ENCODE measurements around the gene DTNA.

The DTNA gene

DNA sequence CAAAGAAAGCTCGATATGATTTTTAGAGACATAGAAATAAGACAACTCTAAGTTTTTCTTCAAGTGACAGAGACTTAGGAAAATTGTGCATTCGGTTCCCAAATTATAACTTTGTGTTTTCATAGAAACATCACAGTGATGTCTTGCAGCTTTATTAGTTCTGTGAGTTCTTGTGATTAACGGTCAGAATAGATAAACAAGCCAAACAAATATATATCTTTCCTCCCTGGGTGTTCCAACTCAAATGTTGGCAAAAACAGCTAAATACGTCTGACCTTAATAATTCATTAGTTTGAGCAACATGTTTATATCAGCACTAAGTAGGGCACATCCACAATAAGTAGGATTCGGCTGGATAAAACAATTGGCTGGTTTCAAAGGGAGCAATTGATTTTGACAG, 47.6 kb downstream of the DTNA start:
- H3K79me1 ChIP-seq (replicated peaks; ENCODE audit: low read length, poor library complexity, severe bottlenecking): no peaks in the 10 kb centered on the region
- H2AFZ ChIP-seq (ENCODE audit: low read depth, low read length): no peak overlapping the region
- no peak overlapping the region for H3K4me2 ChIP-seq (ENCODE audit: low read length, poor library complexity, severe bottlenecking)
- H2AK5ac ChIP-seq (ENCODE audit: low read length, severe bottlenecking): no peak overlapping the region
- no peak overlapping the region for H2BK15ac ChIP-seq (ENCODE audit: low read depth, poor library complexity, severe bottlenecking)
- H3K9ac ChIP-seq (ENCODE audit: low read length): no peak overlapping the region
- H3K4me1 ChIP-seq (ENCODE audit: control insufficient read depth, insufficient read depth, low read depth, low read length): no peaks in the 10 kb centered on the region
- H3K4me3 ChIP-seq (ENCODE audit: insufficient read depth in 1 of 2, low read depth in 1 of 2, low read length in 2 of 2): no peak overlapping the region
- H3K9me3 ChIP-seq (ENCODE audit: control insufficient read depth, low read length): no peaks in the 10 kb centered on the region
- no peak overlapping the region for H3K14ac ChIP-seq (ENCODE audit: low read length in 2 of 2)
- no peak overlapping the region for H2BK120ac ChIP-seq (ENCODE audit: low read depth, low read length)
- H2BK12ac ChIP-seq (ENCODE audit: low read length in 2 of 2): no peak overlapping the region
- no peak overlapping the region for H4K8ac ChIP-seq (ENCODE audit: low read length)
- no peak for DNase-seq
- 81% methylated on average over 1 of the region's 5 CpGs for WGBS
- no peaks in the 10 kb centered on the region for H3K27me3 ChIP-seq (ENCODE audit: control insufficient read depth in 1 of 2, insufficient read depth in 1 of 2, low read length in 2 of 2)
- no peak overlapping the region for H4K91ac ChIP-seq (ENCODE audit: low read length)
- H2BK5ac ChIP-seq (ENCODE audit: low read depth, low read length, poor library complexity, severe bottlenecking): no peak overlapping the region
- peaks cover 0 to 55% of the 10 kb centered on the region in 2 experiments for H3K36me3 ChIP-seq (ENCODE audit: control insufficient read depth in 1 of 2, insufficient read depth in 2 of 2, low read depth in 1 of 2, low read length in 2 of 2)
- H3K27ac ChIP-seq (ENCODE audit: low read length, poor library complexity, severe bottlenecking): no peak overlapping the region
- no peak overlapping the region for H3K18ac ChIP-seq (ENCODE audit: low read depth in 1 of 2, low read length in 2 of 2)
- H3K23ac ChIP-seq (ENCODE audit: low read length in 2 of 2): no peak overlapping the region
- H3K4ac ChIP-seq (ENCODE audit: low read depth in 1 of 2, low read length in 2 of 2): no peak overlapping the region

GRCh38 chr18:34758378-34758948, 48.4 kb downstream of the DTNA start:
- H3K14ac ChIP-seq (ENCODE audit: low read length in 2 of 2): no peak overlapping the region
- H2BK5ac ChIP-seq (ENCODE audit: low read depth, low read length, poor library complexity, severe bottlenecking): no peak overlapping the region
- H3K27ac ChIP-seq (ENCODE audit: low read length, poor library complexity, severe bottlenecking): no peak overlapping the region

GRCh38 chr18:34760444-34760843, 50.3 kb downstream of the DTNA start:
- Histone ChIP-seq H2BK120ac (ENCODE audit: low read depth, low read length) (no peak overlapping the region), H3K36me3 (ENCODE audit: control insufficient read depth in 1 of 2, insufficient read depth in 2 of 2, low read depth in 1 of 2, low read length in 2 of 2) (peaks cover 0 to 66% of the 10 kb centered on the region in 2 experiments), H3K18ac (ENCODE audit: low read depth in 1 of 2, low read length in 2 of 2) (no peak overlapping the region), H3K4me2 (ENCODE audit: low read length, poor library complexity, severe bottlenecking) (no peak overlapping the region), H3K23ac (ENCODE audit: low read length in 2 of 2) (no peak overlapping the region), H3K4me3 (ENCODE audit: insufficient read depth in 1 of 2, low read depth in 1 of 2, low read length in 2 of 2) (no peak overlapping the region), H2BK5ac (ENCODE audit: low read depth, low read length, poor library complexity, severe bottlenecking) (no peak overlapping the region), H3K4me1 (ENCODE audit: control insufficient read depth, insufficient read depth, low read depth, low read length) (no peaks in the 10 kb centered on the region), H3K14ac (ENCODE audit: low read length in 2 of 2) (no peak overlapping the region), H3K27me3 (ENCODE audit: control insufficient read depth in 1 of 2, insufficient read depth in 1 of 2, low read length in 2 of 2) (no peaks in the 10 kb centered on the region), H3K9me3 (ENCODE audit: control insufficient read depth, low read length) (no peaks in the 10 kb centered on the region), H2AFZ (ENCODE audit: low read depth, low read length) (no peak overlapping the region), H4K8ac (ENCODE audit: low read length) (peak overlapping the region; percentile 12), H2BK12ac (ENCODE audit: low read length in 2 of 2) (no peak overlapping the region), H4K91ac (ENCODE audit: low read length) (no peak overlapping the region), H3K27ac (ENCODE audit: low read length, poor library complexity, severe bottlenecking) (no peak overlapping the region), H3K4ac (ENCODE audit: low read depth in 1 of 2, low read length in 2 of 2) (no peak overlapping the region), H2AK5ac (ENCODE audit: low read length, severe bottlenecking) (no peak overlapping the region), H3K9ac (ENCODE audit: low read length) (no peak overlapping the region), H2BK15ac (ENCODE audit: low read depth, poor library complexity, severe bottlenecking) (no peak overlapping the region), H3K79me1 (replicated peaks; ENCODE audit: low read length, poor library complexity, severe bottlenecking) (no peaks in the 10 kb centered on the region)
- WGBS: 98% methylated on average over 3 of the region's 4 CpGs
- DNase-seq: no peak

More at GRCh38 chr18:34758378-34758948, 48.4 kb downstream of the DTNA start:
- Histone ChIP-seq H3K36me3 (ENCODE audit: control insufficient read depth in 1 of 2, insufficient read depth in 2 of 2, low read depth in 1 of 2, low read length in 2 of 2) (peaks cover 0 to 63% of the 10 kb centered on the region in 2 experiments), H3K18ac (ENCODE audit: low read depth in 1 of 2, low read length in 2 of 2) (no peak overlapping the region), H3K23ac (ENCODE audit: low read length in 2 of 2) (no peak overlapping the region), H2AFZ (ENCODE audit: low read depth, low read length) (no peak overlapping the region), H2BK12ac (ENCODE audit: low read length in 2 of 2) (no peak overlapping the region), H4K8ac (ENCODE audit: low read length) (no peak overlapping the region), H3K27me3 (ENCODE audit: control insufficient read depth in 1 of 2, insufficient read depth in 1 of 2, low read length in 2 of 2) (no peaks in the 10 kb centered on the region), H3K4me3 (ENCODE audit: insufficient read depth in 1 of 2, low read depth in 1 of 2, low read length in 2 of 2) (no peak overlapping the region), H3K4me1 (ENCODE audit: control insufficient read depth, insufficient read depth, low read depth, low read length) (no peaks in the 10 kb centered on the region), H2BK15ac (ENCODE audit: low read depth, poor library complexity, severe bottlenecking) (no peak overlapping the region), H2BK120ac (ENCODE audit: low read depth, low read length) (no peak overlapping the region), H3K9me3 (ENCODE audit: control insufficient read depth, low read length) (no peaks in the 10 kb centered on the region), H4K91ac (ENCODE audit: low read length) (no peak overlapping the region), H2AK5ac (ENCODE audit: low read length, severe bottlenecking) (no peak overlapping the region), H3K9ac (ENCODE audit: low read length) (no peak overlapping the region), H3K79me1 (replicated peaks; ENCODE audit: low read length, poor library complexity, severe bottlenecking) (no peaks in the 10 kb centered on the region), H3K4ac (ENCODE audit: low read depth in 1 of 2, low read length in 2 of 2) (no peak overlapping the region), H3K4me2 (ENCODE audit: low read length, poor library complexity, severe bottlenecking) (no peak overlapping the region)
- DNase-seq: no peak

DNA sequence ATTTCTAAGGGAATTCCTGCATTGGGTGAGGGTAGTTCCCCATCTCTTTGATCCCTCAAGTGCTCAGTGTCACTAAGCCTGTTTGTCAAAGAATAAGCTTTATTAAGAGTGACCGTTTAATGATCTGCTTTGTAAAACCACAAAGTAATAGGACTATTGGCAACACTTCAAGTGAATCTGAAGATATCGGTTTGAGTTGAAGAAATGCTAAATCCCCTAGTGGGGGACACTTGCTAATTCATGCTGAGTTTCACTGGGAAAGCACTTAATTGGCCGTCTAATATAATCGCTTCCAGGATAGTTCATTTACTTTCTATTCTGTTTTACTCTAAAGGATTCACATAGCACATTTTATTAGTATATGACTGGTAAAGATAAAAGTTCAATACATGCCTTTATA, 54.4 kb downstream of the DTNA start:
- Histone ChIP-seq H3K14ac (ENCODE audit: low read length in 2 of 2) (no peak overlapping the region), H2BK15ac (ENCODE audit: low read depth, poor library complexity, severe bottlenecking) (no peak overlapping the region), H3K18ac (ENCODE audit: low read depth in 1 of 2, low read length in 2 of 2) (no peak overlapping the region), H3K4me3 (ENCODE audit: insufficient read depth in 1 of 2, low read depth in 1 of 2, low read length in 2 of 2) (no peak overlapping the region), H4K8ac (ENCODE audit: low read length) (no peak overlapping the region), H2AFZ (ENCODE audit: low read depth, low read length) (no peak overlapping the region), H2AK5ac (ENCODE audit: low read length, severe bottlenecking) (no peak overlapping the region), H3K4me2 (ENCODE audit: low read length, poor library complexity, severe bottlenecking) (no peak overlapping the region), H2BK120ac (ENCODE audit: low read depth, low read length) (no peak overlapping the region), H2BK12ac (ENCODE audit: low read length in 2 of 2) (no peak overlapping the region), H3K27me3 (ENCODE audit: control insufficient read depth in 1 of 2, insufficient read depth in 1 of 2, low read length in 2 of 2) (no peaks in the 10 kb centered on the region), H3K9ac (ENCODE audit: low read length) (no peak overlapping the region), H3K4me1 (ENCODE audit: control insufficient read depth, insufficient read depth, low read depth, low read length) (peaks cover 1% of the 10 kb centered on the region), H2BK5ac (ENCODE audit: low read depth, low read length, poor library complexity, severe bottlenecking) (no peak overlapping the region), H4K91ac (ENCODE audit: low read length) (no peak overlapping the region), H3K9me3 (ENCODE audit: control insufficient read depth, low read length) (no peaks in the 10 kb centered on the region), H3K27ac (ENCODE audit: low read length, poor library complexity, severe bottlenecking) (no peak overlapping the region), H3K23ac (ENCODE audit: low read length in 2 of 2) (no peak overlapping the region), H3K79me1 (replicated peaks; ENCODE audit: low read length, poor library complexity, severe bottlenecking) (no peaks in the 10 kb centered on the region), H3K4ac (ENCODE audit: low read depth in 1 of 2, low read length in 2 of 2) (no peak overlapping the region), H3K36me3 (ENCODE audit: control insufficient read depth in 1 of 2, insufficient read depth in 2 of 2, low read depth in 1 of 2, low read length in 2 of 2) (peaks cover 0 to 47% of the 10 kb centered on the region in 2 experiments)
- no peak for DNase-seq
- WGBS: 95% methylated on average over 2 of the region's 4 CpGs
